GM10248 (cell line): Measurements from ENCODE around the gene HOXC11.

Experiments
- CTCF ChIA-PET: fragments of 300-600 bp; sonication (Branson Sonifier 250); formaldehyde crosslinking; extraction: SDS; loops from one replicate; lab custom pipeline; 2021; ENCODE audit warnings: antibody characterized with exemption; lab: Yijun Ruan, JAX
- POLR2A ChIA-PET: fragments of 350-650 bp; sonication (Branson Sonifier 250); formaldehyde crosslinking; extraction: SDS; loops from one replicate; lab custom pipeline; 2020; ENCODE audit warnings: antibody characterized with exemption; lab: Yijun Ruan, JAX
- DNase-seq: peaks from one replicate; pipeline ENCODE4 v3.0.0; 2012; ENCODE audit errors: extremely low spot score
- CTCF ChIP-seq: IDR thresholded peaks from 2 replicates; pipeline ENCODE4 v1.5.1; 2012; ENCODE audit warnings: mild to moderate bottlenecking, low read depth; ENCODE audit errors: extremely low read depth, missing control alignments, control extremely low read depth

HOXC11 gene

GRCh38 chr12:54010053-54010971, 37.4 kb downstream of the HOXC11 start:
- no peak for TF ChIP-seq CTCF
- ChIA-PET POLR2A (no interaction called here), CTCF (interaction anchor here (1.0 to 7.2 kb wide), 6 partner anchors 12 to 198 kb away, joined by 4 to 139 read pairs (median 56); partner anchors contain the start of genes HOXC10, HOXC5 and SMUG1)
- DNase-seq: no peak

GRCh38 chr12:54010972-54011664, 38.2 kb downstream of the HOXC11 start:
- ChIA-PET POLR2A (no interaction called here), CTCF (interaction anchor here (1.0 to 6.4 kb wide), 3 partner anchors 22 to 197 kb away, joined by 4 to 103 read pairs (median 6); partner anchors contain the start of gene HOXC5)
- no peak for TF ChIP-seq CTCF
- no peak for DNase-seq

GRCh38 chr12:54011665-54012532, 39.0 kb downstream of the HOXC11 start:
- POLR2A ChIA-PET: no interaction called here
- no peak for DNase-seq
- TF ChIP-seq CTCF: no peak
- CTCF ChIA-PET: interaction anchor here (0.6 to 6.4 kb wide), 5 partner anchors 27 to 196 kb away, joined by 3 to 103 read pairs (median 9); partner anchors contain the start of gene HOXC10

- DNase-seq: no peak
- CTCF ChIA-PET: interaction anchor here (0.6 to 2.7 kb wide), 6 partner anchors 19 to 204 kb away, joined by 3 to 11 read pairs (median 4); partner anchors contain the start of gene HOXC10
- POLR2A ChIA-PET: no interaction called here
- TF ChIP-seq CTCF: no peak
These were observed 39.9 kb downstream of the HOXC11 start for GRCh38 chr12:54012631-54013409.

- POLR2A ChIA-PET: no interaction called here
- no peak for TF ChIP-seq CTCF
- CTCF ChIA-PET: interaction anchor here (1.0 to 4.2 kb wide), 7 partner anchors 8 to 193 kb away, joined by 3 to 26 read pairs (median 9); partner anchors contain the start of genes HOXC10 and HOXC5
- no peak for DNase-seq
These were observed 41.6 kb downstream of the HOXC11 start for GRCh38 chr12:54014377-54015017.
